GM10248 (cell line): ENCODE measurements around the gene PRKG1.

Source experiments
- CTCF ChIA-PET: fragments of 300-600 bp; sonication (Branson Sonifier 250); formaldehyde crosslinking; extraction: SDS; loops from one replicate; lab custom pipeline; 2021; ENCODE audit warnings: antibody characterized with exemption; lab: Yijun Ruan, JAX
- POLR2A ChIA-PET: fragments of 350-650 bp; sonication (Branson Sonifier 250); formaldehyde crosslinking; extraction: SDS; loops from one replicate; lab custom pipeline; 2020; ENCODE audit warnings: antibody characterized with exemption; lab: Yijun Ruan, JAX
- DNase-seq: peaks from one replicate; pipeline ENCODE4 v3.0.0; 2012; ENCODE audit errors: extremely low spot score
- TF ChIP-seq, protein P1 (sequence below): IDR thresholded peaks from 2 replicates; pipeline ENCODE4 v1.5.1; 2012; ENCODE audit warnings: mild to moderate bottlenecking, low read depth; ENCODE audit errors: extremely low read depth, missing control alignments, control extremely low read depth

PRKG1 gene

DNA sequence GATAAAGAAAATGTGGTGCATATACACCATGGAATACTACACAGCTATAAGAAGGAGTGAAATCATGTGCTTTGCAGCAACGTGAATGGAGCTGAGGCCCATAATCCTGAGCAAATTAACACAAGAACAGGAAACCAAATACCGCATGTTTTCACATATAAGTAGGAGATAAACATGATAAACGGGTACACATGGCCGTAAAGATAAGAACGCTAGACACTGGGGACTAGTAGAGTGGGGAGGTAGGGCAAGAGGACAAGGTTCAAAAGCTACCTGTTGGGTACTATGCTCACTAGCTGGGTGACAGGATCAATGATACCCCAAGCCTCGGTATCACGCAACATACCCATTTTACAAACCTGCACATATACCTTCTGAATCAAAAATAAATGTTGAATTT, 511.5 kb downstream of the PRKG1 start:
- no peak for DNase-seq
- CTCF ChIA-PET, result interaction anchor here (1.4 kb wide), 1 partner anchor 22 kb away, joined by 3 read pairs; no protein-coding TSS in a partner anchor
- TF ChIP-seq, protein P1, sequence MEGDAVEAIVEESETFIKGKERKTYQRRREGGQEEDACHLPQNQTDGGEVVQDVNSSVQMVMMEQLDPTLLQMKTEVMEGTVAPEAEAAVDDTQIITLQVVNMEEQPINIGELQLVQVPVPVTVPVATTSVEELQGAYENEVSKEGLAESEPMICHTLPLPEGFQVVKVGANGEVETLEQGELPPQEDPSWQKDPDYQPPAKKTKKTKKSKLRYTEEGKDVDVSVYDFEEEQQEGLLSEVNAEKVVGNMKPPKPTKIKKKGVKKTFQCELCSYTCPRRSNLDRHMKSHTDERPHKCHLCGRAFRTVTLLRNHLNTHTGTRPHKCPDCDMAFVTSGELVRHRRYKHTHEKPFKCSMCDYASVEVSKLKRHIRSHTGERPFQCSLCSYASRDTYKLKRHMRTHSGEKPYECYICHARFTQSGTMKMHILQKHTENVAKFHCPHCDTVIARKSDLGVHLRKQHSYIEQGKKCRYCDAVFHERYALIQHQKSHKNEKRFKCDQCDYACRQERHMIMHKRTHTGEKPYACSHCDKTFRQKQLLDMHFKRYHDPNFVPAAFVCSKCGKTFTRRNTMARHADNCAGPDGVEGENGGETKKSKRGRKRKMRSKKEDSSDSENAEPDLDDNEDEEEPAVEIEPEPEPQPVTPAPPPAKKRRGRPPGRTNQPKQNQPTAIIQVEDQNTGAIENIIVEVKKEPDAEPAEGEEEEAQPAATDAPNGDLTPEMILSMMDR, result no peak
- POLR2A ChIA-PET, result no interaction called here

DNA sequence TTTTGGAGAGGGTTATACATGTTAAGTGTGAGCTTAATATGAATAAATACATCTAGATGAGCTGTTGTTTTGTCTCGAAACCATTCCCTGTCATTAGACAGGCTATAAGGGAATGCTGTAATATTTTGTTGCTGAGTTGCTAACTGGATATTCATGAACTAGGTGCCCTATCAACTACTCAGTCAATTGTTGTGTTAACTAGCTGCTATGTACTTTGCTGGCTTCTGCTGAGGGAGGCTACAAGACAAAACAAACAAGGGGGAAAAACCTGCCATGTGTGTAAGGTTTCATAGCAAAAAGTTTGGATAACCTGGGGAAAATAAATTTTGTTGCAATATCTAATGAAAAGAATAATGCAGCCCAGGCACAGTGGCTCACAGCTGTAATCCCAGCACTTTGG, 514.7 kb downstream of the PRKG1 start:
- POLR2A ChIA-PET, result no interaction called here
- DNase-seq, result no peak
- TF ChIP-seq, protein P1, result no peak
- CTCF ChIA-PET, result no interaction called here

DNA sequence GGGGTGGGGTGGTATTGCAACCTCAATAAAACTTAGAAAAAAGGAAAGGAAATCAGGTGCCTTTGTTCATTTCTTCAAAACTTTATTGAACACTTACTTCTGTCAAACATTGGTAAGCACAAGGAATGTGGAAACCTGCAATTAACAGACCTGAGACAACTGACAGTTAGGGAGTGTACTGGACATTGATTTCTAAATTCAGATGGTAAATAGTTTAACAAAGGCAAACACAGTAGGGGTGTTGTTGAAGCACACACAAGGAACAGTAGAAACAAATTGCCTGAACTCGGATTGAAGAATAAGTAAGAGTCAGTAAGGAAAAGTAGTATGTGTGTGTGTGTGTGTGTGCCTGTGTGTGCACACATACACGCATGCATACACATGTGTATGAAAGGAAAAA, 516.5 kb downstream of the PRKG1 start:
- no peak for DNase-seq
- TF ChIP-seq, protein P1, result no peak
- ChIA-PET POLR2A (no interaction called here), CTCF (interaction anchor here (1.3 kb wide), 1 partner anchor 10 kb away, joined by 3 read pairs; no protein-coding TSS in a partner anchor)

DNA sequence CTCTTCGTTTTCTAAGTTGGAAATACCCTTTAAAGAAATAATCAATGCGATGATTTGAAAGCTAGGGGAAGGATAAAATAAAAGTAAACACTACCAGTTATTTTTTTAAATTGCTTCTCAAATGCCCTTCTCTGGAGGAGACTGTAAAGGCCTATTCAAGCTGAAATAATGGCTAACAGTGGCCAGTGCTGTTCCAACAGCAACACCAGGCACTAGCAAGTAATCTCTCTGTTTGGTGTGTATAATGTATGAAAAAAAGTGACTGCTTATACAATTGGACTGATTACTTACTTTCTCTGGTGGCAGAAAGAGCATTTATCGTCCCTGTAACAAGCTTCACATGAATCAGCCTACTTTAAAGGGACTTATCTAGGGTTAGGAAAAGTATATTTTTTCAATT, 522.4 kb downstream of the PRKG1 start:
- CTCF ChIA-PET, result interaction anchor here (1.0 kb wide), 1 partner anchor 11 kb away, joined by 3 read pairs; no protein-coding TSS in a partner anchor
- POLR2A ChIA-PET, result no interaction called here
- TF ChIP-seq, protein P1, result no peak
- DNase-seq, result no peak

DNA sequence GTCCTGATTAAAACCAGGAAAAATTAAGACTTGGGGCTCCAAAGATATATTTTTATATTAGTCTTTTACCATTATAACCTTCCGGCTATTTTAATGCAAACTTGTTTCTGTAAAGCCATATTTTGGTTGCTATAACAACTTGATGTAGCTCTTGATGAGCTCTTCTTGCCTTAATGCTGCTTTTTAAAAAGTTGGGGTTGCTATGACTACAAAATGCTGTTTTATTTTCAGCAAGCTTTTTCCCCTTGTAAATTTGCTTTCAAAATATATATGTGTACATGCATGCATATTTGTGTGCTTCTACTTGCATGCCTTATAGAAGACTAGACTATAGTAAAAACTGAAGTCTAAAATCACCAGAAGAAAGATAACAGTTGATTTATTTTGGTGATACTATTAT, 525.4 kb downstream of the PRKG1 start:
- DNase-seq, result no peak
- ChIA-PET POLR2A (no interaction called here), CTCF (no interaction called here)
- TF ChIP-seq, protein P1, result no peak

DNA sequence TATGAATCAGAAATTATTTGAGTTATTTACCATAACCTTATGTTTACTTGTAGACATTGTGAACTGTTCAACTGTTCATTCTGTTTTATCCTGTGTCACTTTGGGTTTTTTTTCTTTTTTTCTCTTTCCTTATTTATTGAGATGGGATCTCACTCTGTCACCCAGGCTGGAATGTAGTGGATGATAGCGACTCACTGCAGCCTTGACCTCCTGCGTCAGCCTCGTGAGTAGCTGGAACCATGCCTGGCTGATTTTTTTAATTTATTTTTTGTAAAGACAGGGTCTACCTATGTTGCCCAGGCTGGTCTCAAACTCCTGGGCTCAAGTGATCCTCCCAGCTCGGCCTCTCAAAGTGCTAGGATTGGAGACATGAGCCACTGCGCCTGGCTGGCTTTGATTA, 528.0 kb downstream of the PRKG1 start:
- ChIA-PET CTCF (no interaction called here), POLR2A (no interaction called here)
- TF ChIP-seq, protein P1, result no peak
- DNase-seq, result no peak

DNA sequence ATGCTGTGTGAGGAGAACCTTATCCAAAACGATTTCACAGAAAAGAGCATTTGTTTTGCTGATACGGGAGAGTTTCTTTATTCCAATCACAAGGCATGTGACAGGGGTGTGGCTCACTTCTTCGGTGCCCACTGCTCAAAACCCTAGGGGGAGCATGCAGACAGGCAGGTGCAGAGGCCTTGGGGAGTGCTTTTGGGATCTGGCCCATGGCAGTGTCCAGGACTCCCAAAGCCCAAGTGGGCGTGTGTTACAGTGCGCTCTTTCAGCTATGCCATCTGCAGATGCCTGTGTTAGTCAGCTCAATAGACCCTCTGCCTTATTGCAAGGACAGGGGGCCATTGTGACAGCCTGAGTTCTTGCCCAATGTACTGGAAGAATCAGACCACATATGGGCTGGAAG, 530.3 kb downstream of the PRKG1 start:
- DNase-seq, result no peak
- ChIA-PET CTCF (interaction anchor here (0.8 kb wide), 1 partner anchor 9 kb away, joined by 3 read pairs; no protein-coding TSS in a partner anchor), POLR2A (no interaction called here)
- TF ChIP-seq, protein P1, result no peak
